ENCODE measurements around the gene YAF2.
"Not testable (repeated sequence)": the region's sequence is repeated elsewhere in the genome, so short reads cannot be mapped to it uniquely, and the experiment has no call there.

The YAF2 gene

GRCh38 chr12:42252645-42253044 lies 14.6 kb upstream of the YAF2 start:
- not testable (repeated sequence) for DNase-seq

- DNase-seq = not testable (repeated sequence)
Measured at GRCh38 chr12:42249033-42249432, 11.0 kb upstream of the YAF2 start.

DNA sequence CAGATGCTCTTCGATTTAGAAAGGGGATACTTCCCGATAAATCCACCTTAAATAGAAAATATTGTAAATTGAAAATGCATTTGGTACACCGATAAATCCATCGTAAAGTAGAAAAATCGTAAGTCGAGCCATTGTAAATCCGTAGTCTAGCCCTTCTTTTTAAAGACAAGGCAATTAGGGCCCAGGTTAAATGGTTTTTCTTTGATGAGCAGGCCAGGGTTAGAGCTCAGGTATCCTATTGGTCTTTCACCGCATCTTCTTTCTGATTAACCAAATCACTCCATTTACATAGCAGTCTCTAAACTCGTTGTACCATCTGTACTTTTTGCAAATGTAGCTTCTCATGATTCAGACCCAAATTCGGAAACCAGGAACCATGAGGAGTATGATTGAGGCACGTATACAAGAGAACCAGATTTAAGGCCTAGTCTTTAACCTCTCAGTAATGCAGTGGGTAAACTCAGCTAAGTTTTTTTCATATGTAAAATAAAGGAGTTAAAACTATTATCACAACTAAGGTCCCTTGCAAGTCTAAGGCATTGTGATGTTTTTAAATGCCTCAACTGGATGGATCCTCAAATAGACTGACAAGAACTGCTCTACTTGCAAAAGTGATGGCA lies 2.2 kb upstream of the YAF2 start:
- DNase-seq = no peak

GRCh38 chr12:42237853-42238239 lies 202 bp downstream of the YAF2 start:
- no peak for DNase-seq

DNA sequence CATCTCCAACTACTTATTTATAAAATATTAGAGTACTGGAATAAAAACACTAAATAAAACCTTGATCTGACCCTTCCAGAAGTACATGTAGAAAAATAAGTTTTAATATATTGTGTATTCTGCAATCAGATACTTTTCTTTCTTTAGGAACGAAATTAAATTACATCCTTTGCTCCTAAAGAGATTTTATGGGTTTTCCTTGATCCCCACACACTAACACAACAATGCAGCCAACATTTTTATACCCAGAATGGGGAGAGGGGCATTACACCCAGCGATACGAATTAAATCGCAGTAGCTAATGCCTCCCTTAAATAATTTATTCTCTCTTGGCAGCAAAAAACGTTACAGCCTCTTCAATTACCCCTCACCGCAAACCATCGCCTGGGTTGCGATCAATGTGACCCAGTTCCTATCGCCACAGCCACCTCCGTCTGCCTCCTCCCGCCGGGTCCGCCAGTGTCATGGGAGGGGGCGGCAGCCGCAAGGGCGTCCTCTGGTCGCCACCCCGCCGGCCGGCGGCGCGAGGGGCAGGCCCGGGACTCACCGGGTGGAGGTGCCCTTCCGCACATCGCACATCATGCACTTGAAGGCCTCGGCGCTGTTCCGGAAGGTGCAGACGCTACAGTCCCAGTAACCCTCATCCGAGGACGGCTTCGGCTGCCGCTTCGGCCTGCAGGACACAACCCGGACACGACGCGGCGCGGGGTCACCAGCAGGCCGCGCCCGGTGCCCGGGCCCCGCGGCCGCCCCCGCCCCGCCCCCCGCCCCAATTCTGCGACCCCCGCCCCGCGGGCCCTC lies 796 bp downstream of the YAF2 start:
- peak; percentile 74 for DNase-seq

DNA sequence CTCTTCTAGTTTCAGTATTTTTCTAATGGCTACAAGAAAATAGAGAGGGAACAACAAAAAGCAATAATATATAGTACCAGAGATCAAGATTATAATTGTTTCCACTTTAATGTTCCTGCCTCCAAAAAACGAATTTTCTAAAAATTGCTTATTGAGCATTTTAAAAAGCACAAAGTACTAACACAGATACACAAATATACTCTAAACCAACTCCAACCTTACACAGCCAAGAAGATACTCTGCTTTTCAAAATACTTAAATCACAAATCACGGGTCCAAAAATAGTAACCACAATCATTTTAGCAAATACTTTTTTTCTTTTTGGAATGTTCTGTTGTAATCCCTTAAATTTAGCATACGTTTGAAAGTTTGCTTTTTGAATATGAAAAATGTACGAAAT lies 2.0 kb downstream of the YAF2 start:
- DNase-seq = no peak

DNA sequence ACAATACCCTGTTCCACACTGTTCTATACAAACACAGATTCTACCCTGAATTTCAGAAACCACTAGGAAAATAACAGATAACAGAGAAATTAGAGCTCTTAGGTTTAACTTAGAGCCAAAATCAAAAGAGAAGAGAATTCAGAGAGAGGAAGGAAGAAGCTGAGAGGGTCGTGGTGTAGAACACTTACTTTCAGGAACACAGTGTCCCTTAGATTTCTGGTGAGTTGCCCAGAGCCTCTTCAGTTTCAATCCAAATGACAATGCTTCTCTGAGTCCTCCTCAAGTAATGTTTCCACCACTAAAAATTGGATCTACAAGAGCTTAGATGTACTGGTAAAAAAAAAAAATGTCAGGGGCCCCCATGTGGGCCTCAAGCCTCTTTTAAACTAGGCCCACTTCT lies 2.6 kb downstream of the YAF2 start:
- DNase-seq = no peak

- DNase-seq = no peak
Measured at GRCh38 chr12:42234970-42235369, 3.1 kb downstream of the YAF2 start.

DNA sequence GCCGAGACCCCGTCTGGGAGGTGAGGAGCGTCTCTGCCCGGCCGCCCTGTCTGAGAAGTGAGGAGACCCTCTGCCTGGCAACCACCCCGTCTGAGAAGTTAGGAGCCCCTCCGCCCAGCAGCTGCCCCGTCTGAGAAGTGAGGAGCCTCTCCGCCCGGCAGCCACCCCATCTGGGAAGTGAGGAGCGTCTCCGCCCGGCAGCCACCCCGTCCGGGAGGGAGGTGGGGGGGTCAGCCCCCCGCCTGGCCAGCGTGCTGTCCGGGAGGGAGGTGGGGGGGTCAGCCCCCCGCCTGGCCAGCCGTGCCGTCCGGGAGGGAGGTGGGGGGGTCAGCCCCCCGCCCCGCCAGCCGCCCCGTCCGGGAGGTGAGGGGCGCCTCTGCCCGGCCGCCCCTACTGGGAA lies 10.5 kb downstream of the YAF2 start:
- DNase-seq = not testable (repeated sequence)

GRCh38 chr12:42224501-42224900 lies 13.5 kb downstream of the YAF2 start:
- DNase-seq = not testable (repeated sequence)

- no peak for DNase-seq
Measured at GRCh38 chr12:42222724-42223123, 15.3 kb downstream of the YAF2 start.

- DNase-seq = no peak
Measured at GRCh38 chr12:42221726-42222125, 16.3 kb downstream of the YAF2 start.

- no peak for DNase-seq
Measured at GRCh38 chr12:42217656-42218055, 20.4 kb downstream of the YAF2 start.

- DNase-seq = no peak
Measured at GRCh38 chr12:42216737-42217136, 21.3 kb downstream of the YAF2 start.

- DNase-seq = not testable (repeated sequence)
Measured at GRCh38 chr12:42215759-42216158, 22.3 kb downstream of the YAF2 start.

- DNase-seq = no peak
Measured at GRCh38 chr12:42213954-42214426, 24.1 kb downstream of the YAF2 start.

- no peak for DNase-seq
Measured at GRCh38 chr12:42213023-42213422, 25.0 kb downstream of the YAF2 start.

- no peak for DNase-seq
Measured at GRCh38 chr12:42208574-42208973, 29.5 kb downstream of the YAF2 start.

DNA sequence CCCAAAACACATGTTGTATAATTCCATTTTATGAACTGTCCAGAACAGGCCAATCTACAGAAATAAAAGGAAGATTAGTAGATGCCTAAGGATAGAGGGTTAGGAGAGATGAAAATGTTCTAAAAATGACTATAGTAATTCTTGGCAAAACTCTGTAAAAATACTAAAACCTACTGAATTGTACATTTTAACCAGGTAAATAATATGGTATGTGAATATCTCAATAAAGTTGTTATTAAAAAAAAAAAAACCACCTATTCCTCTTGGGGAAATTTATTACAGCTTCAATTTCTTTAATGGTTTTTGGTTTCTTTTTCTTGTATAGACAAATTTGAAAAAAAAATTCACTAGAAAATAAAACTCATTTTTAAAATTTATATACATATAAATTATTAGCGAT lies 33.2 kb downstream of the YAF2 start:
- DNase-seq = no peak

GRCh38 chr12:42204362-42204761 lies 33.7 kb downstream of the YAF2 start:
- DNase-seq = no peak

- no peak for DNase-seq
Measured at GRCh38 chr12:42201063-42201462, 37.0 kb downstream of the YAF2 start.

DNA sequence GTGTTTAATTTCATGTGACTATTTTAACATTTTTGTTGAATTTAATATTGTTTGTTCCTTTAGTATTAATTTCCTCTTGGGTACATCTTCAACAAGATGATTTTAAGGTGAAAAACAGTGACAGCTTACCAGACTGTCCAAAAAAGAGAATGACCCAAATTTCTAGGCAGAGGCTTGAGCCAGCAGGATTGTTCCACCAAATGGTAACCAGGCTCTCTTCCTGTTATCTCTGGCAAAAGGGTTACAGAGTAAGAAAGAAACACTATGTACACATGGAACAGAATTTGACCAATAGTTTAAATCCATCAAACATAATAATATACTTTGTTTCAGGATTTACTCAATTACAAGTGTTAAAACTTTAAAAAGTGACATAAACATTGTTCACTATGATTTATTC lies 39.0 kb downstream of the YAF2 start:
- DNase-seq = no peak

DNA sequence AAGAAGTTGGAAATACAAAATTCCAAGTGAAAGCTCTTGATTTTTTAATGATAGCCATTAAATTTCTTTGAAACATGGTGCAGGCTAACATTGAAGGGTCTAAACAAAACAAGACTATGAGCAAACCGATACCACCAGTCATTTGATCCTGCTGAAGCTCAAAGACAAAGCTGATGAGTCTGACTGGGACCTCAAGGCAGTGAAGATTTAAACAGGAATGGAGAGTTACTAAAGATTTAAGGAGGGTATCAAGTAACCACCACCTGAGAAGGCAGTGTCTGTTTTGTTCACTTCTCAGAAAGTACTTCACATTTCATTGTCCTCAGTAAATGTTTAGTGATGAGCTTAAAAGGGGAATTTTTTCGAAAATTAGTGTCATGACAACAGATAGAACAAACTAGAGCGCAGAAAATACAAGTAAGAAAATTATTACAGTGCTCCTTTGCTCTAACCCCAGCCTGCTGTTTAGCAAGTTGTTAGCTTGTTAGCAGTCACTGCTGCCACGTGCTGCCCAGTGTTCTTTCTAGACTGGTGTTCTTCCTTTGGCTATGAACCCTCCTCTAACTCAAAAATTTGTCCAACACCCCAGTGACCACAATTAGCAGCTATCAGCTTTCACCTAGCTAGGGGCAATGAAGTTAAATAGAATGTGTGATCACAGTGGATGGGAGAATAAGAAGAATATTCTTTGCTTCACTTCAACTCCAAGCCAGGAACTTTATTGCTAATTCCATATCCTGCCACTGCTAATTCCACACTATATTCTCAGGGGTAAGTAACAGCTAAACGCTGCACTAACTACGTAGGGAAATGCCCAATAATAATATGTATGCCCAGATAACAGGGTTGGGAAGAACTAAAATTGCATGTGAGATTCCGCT lies 41.1 kb downstream of the YAF2 start:
- DNase-seq = no peak

DNA sequence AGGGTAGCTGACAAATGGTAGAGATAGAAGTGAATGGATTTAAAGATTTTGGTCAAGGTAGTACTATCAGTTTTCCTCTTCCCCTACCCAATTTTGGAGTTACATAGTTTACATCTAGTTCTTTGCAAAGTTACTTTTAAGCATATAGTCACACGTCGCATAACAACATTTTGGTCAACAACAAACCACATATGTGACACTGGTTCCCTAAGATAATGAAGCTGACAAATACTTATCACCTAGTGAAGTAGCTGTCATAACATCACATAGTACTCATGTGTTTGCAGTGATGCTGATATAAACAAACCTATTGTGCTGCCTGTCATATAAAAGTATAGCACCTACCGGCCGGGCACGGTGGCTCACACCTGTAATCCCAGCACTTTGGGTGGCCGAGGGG lies 45.4 kb downstream of the YAF2 start:
- DNase-seq = no peak

Data from CD4-positive, alpha-beta T cell treated with Interleukin-6 for 4 hours (primary cell).